Measurements from ENCODE around the gene PTPRG. TPM values are rescaled to one million over a fixed set of nuclear protein-coding genes. Genes with fewer than 3 reads are reported as not detected.

Gene PTPRG
- total RNA-seq, 1 donor from 2014 or later: 34.1 TPM

- ATAC-seq: peak; percentile 47
- DNase-seq (ENCODE audit: missing footprints): peak; percentile 81
- intact Hi-C loops (cut with DNase I): loop anchor here (1.0 to 10.0 kb wide), 4 partner anchors 57 to 744 kb away; no protein-coding TSS in a partner anchor
Measured at GRCh38 chr3:62188681-62189375, 627.5 kb downstream of the PTPRG start.

GRCh38 chr3:62189376-62189698, 628.0 kb downstream of the PTPRG start:
- ATAC-seq: no peak
- no peak for DNase-seq (ENCODE audit: missing footprints)
- intact Hi-C loops (cut with DNase I): loop anchor here (5.0 to 10.0 kb wide), 3 partner anchors 57 to 745 kb away; no protein-coding TSS in a partner anchor

- ATAC-seq: no peak
- intact Hi-C loops (cut with DNase I): no loop called here
- no peak for DNase-seq (ENCODE audit: missing footprints)
Measured at GRCh38 chr3:62192891-62193290, 631.5 kb downstream of the PTPRG start.

GRCh38 chr3:62193586-62194345, 632.4 kb downstream of the PTPRG start:
- DNase-seq (ENCODE audit: missing footprints) (no peak), ATAC-seq (no peak)
- intact Hi-C loops (cut with DNase I): no loop called here

- ATAC-seq (no peak), DNase-seq (ENCODE audit: missing footprints) (no peak)
- intact Hi-C loops (cut with DNase I): no loop called here
Measured at GRCh38 chr3:62197350-62198012, 636.1 kb downstream of the PTPRG start.

- DNase-seq (ENCODE audit: missing footprints) (no peak), ATAC-seq (no peak)
- intact Hi-C loops (cut with DNase I): no loop called here
Measured at GRCh38 chr3:62199126-62199525, 637.8 kb downstream of the PTPRG start.

- intact Hi-C loops (cut with DNase I): no loop called here
- ATAC-seq: no peak
- no peak for DNase-seq (ENCODE audit: missing footprints)
Measured at GRCh38 chr3:62201438-62202035, 640.2 kb downstream of the PTPRG start.

- no peak for DNase-seq (ENCODE audit: missing footprints)
- intact Hi-C loops (cut with DNase I): no loop called here
Measured at GRCh38 chr3:62203152-62203551, 641.8 kb downstream of the PTPRG start.

GRCh38 chr3:62203561-62203960, 642.2 kb downstream of the PTPRG start:
- no peak for ATAC-seq
- no peak for DNase-seq (ENCODE audit: missing footprints)
- intact Hi-C loops (cut with DNase I): no loop called here

More at GRCh38 chr3:62203152-62203551, 641.8 kb downstream of the PTPRG start:
- no peak for ATAC-seq

GRCh38 chr3:62207197-62207596, 645.8 kb downstream of the PTPRG start:
- ATAC-seq: no peak
- intact Hi-C loops (cut with DNase I): no loop called here
- DNase-seq (ENCODE audit: missing footprints): no peak

GRCh38 chr3:62208385-62208784, 647.0 kb downstream of the PTPRG start:
- ATAC-seq: no peak
- no peak for DNase-seq (ENCODE audit: missing footprints)
- intact Hi-C loops (cut with DNase I): no loop called here

GRCh38 chr3:62209101-62209500, 647.7 kb downstream of the PTPRG start:
- ATAC-seq (no peak), DNase-seq (ENCODE audit: missing footprints) (no peak)
- intact Hi-C loops (cut with DNase I): no loop called here

GRCh38 chr3:62210011-62210410, 648.6 kb downstream of the PTPRG start:
- no peak for DNase-seq (ENCODE audit: missing footprints)
- ATAC-seq: no peak
- intact Hi-C loops (cut with DNase I): no loop called here

- no peak for DNase-seq (ENCODE audit: missing footprints)
- no peak for ATAC-seq
- intact Hi-C loops (cut with DNase I): no loop called here
Measured at GRCh38 chr3:62211675-62212429, 650.5 kb downstream of the PTPRG start.

GRCh38 chr3:62214850-62215249, 653.5 kb downstream of the PTPRG start:
- intact Hi-C loops (cut with DNase I): no loop called here
- no peak for ATAC-seq
- DNase-seq (ENCODE audit: missing footprints): no peak

GRCh38 chr3:62220616-62221015, 659.2 kb downstream of the PTPRG start:
- peak; percentile 64 for ATAC-seq
- intact Hi-C loops (cut with DNase I): no loop called here
- no peak for DNase-seq (ENCODE audit: missing footprints)

GRCh38 chr3:62225051-62225450, 663.7 kb downstream of the PTPRG start:
- intact Hi-C loops (cut with DNase I): no loop called here
- DNase-seq (ENCODE audit: missing footprints) (no peak), ATAC-seq (no peak)

- intact Hi-C loops (cut with DNase I): no loop called here
- DNase-seq (ENCODE audit: missing footprints): no peak
- ATAC-seq: no peak
Measured at GRCh38 chr3:62226601-62227339, 665.4 kb downstream of the PTPRG start.

Data from Right ventricle myocardium inferior (tissue), 1 donor.